Right atrium auricular region (tissue), 2 donors: Measurements from ENCODE around the gene ATP11A. TPM values are rescaled to one million over a fixed set of nuclear protein-coding genes. Genes with fewer than 3 reads are reported as not detected.

Source experiments
- DNase-seq: peaks from one replicate; pipeline ENCODE4 v3.0.0-alpha.2; 2019; ENCODE audit warnings: low spot score
- H3K27ac ChIP-seq, 2 donors: fragments of 200-600 bp; sonication (generic); 1 replicate in 1 of 2; 2 replicates in 1 of 2; pipeline ENCODE4 v1.5.1; 2016 to 2019
- H3K27me3 ChIP-seq, 2 donors: fragments of 200-600 bp; sonication (generic); one replicate each; pipeline versions ENCODE4 v1.5.1 to v1.6.0; 2017 to 2019
- H3K36me3 ChIP-seq: fragments of 200-600 bp; sonication (generic); one replicate; pipeline ENCODE4 v1.5.1; 2016
- H3K4me1 ChIP-seq, 2 donors: fragments of 200-600 bp; sonication (generic); one replicate each; pipeline versions ENCODE4 v1.5.1 to v1.6.0; 2017 to 2019
- H3K4me3 ChIP-seq, 2 donors: fragments of 200-600 bp; sonication (generic); 1 replicate in 1 of 2; 2 replicates in 1 of 2; pipeline ENCODE4 v1.5.1; 2017 to 2019; ENCODE audit warnings: mild to moderate bottlenecking in 1 of 2, moderate library complexity in 1 of 2
- H3K9me3 ChIP-seq, 2 donors: fragments of 200-600 bp; sonication (generic); one replicate each; pipeline ENCODE4 v1.5.1; 2019
- total RNA-seq, 2 donors: library from RNA; depleted of rRNA; stranded (reverse); fragments of >200 nt; gene quantifications; one replicate each; pipeline ENCODE4 v1.1.0, GENCODE V29; 2016
- TF ChIP-seq, protein P1 (sequence below), 2 donors: fragments of 200-600 bp; sonication (generic); IDR thresholded peaks; one replicate each; pipeline ENCODE4 v1.5.1; 2019; ENCODE audit warnings: antibody characterized with exemption in 2 of 2

Gene ATP11A
- total RNA-seq, 2 donors from 2014 or later: 31.8 to 48.6 TPM

DNA sequence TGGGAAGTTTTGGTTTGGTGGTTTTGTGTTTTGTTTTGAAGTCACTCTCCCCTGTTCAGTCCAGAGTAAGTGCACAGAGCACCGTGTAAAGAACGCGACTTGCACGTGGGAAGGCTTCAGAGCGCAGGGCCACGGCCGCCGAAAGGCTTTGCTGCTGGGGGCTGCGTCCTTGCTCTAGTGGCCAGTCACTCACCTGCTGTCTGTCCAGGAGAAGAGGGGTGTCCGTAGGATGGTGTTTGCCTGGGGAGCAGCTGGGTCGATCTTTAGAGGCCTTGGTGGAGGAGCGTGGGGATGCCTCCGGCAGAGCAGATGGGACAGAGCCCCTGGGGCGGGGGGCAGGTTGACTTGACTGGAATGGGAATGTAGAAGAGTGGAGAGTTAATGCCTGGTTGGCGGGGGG is 162.6 kb downstream of the ATP11A start:
- Histone ChIP-seq H3K4me3 (no peak overlapping the region), H3K4me1 (no peaks in the 10 kb centered on the region), H3K27ac (no peak overlapping the region), H3K27me3 (no peaks in the 10 kb centered on the region), H3K9me3 (no peaks in the 10 kb centered on the region), H3K36me3 (peaks cover 48% of the 10 kb centered on the region)
- no peak for DNase-seq
- TF ChIP-seq, protein P1, sequence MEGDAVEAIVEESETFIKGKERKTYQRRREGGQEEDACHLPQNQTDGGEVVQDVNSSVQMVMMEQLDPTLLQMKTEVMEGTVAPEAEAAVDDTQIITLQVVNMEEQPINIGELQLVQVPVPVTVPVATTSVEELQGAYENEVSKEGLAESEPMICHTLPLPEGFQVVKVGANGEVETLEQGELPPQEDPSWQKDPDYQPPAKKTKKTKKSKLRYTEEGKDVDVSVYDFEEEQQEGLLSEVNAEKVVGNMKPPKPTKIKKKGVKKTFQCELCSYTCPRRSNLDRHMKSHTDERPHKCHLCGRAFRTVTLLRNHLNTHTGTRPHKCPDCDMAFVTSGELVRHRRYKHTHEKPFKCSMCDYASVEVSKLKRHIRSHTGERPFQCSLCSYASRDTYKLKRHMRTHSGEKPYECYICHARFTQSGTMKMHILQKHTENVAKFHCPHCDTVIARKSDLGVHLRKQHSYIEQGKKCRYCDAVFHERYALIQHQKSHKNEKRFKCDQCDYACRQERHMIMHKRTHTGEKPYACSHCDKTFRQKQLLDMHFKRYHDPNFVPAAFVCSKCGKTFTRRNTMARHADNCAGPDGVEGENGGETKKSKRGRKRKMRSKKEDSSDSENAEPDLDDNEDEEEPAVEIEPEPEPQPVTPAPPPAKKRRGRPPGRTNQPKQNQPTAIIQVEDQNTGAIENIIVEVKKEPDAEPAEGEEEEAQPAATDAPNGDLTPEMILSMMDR (IDR thresholded peaks at IDR 0.05): no peak

DNA sequence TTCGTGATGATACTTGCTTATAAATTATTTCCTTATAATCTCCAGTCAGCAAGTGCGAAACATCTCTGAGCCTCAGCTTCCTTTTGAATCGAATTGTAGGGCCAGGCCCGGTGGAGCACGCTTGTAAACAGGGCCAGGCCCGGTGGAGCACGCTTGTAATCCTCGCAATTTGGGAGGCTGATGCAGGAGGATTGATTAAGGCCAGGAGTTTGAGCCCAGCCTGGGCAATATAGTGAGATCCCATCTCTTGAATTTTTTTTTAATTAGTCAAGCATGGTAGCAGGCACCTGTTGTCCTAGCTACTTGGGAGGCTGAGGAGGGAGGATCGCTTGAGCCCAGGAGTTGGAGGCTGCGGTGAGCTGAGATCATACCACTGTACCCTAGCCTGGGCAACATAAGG is 163.0 kb downstream of the ATP11A start:
- Histone ChIP-seq H3K36me3 (peaks cover 48% of the 10 kb centered on the region), H3K4me3 (no peak overlapping the region), H3K4me1 (no peaks in the 10 kb centered on the region), H3K27ac (no peak overlapping the region), H3K9me3 (no peaks in the 10 kb centered on the region), H3K27me3 (no peaks in the 10 kb centered on the region)
- TF ChIP-seq, protein P1 (IDR thresholded peaks at IDR 0.05): no peak
- no peak for DNase-seq

DNA sequence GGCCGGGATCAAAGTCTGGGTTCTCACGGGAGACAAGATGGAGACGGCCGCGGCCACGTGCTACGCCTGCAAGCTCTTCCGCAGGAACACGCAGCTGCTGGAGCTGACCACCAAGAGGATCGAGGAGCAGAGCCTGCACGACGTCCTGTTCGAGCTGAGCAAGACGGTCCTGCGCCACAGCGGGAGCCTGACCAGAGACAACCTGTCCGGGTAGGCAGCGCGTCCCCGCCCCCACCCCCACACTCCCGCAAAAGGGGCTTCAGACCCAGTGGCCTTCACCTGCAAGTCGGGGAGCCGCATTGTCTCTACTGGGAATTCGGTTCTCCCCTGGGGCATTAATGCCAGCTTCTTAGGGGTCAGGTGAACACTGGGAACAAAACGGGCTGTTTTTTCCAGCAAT is 164.5 kb downstream of the ATP11A start:
- H3K4me1 ChIP-seq: peaks cover 0 to 1% of the 10 kb centered on the region in 2 donors
- H3K9me3 ChIP-seq: no peaks in the 10 kb centered on the region
- H3K4me3 ChIP-seq: no peak overlapping the region
- no peaks in the 10 kb centered on the region for H3K27me3 ChIP-seq
- TF ChIP-seq, protein P1 (IDR thresholded peaks at IDR 0.05): no peak
- DNase-seq: no peak
- no peak overlapping the region for H3K27ac ChIP-seq
- peaks cover 63% of the 10 kb centered on the region for H3K36me3 ChIP-seq

DNA sequence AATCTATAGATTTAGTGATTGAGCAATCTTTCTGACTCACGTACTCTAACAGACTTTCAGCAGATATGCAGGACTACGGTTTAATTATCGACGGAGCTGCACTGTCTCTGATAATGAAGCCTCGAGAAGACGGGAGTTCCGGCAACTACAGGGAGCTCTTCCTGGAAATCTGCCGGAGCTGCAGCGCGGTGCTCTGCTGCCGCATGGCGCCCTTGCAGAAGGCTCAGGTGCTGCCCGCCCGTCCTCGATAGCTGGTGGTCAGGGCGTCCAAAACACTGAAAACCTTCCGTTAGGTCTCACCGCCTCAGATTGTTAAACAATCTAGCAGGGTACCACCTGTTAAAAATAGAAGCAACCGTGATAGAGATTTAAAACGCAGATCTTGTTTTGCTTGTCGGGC is 166.0 kb downstream of the ATP11A start:
- TF ChIP-seq, protein P1 (IDR thresholded peaks at IDR 0.05): no peak
- peaks cover 72% of the 10 kb centered on the region for H3K36me3 ChIP-seq
- DNase-seq: no peak

DNA sequence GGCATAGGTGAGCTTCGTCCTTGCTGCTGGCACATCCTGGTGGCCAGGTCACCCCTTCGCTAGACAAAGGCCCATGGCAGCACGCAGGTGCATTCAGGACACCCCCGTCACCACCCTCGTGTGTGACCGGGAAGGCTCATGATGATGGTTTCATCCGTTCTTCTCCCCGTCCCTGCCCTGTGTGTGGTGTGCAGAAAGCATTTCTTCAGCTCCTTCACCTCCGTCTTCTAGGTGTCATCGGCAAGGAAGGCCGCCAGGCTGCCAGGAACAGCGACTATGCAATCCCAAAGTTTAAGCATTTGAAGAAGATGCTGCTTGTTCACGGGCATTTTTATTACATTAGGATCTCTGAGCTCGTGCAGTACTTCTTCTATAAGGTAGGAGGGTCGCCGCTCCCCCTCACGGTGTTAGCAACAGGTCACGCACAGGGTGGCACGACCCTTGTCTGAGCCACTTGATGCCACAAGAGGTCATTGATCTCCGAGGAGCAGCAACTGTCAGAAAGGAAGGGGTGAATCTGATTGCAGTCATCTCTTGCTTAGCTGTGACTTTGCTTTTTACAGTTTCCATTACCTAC is 168.2 kb downstream of the ATP11A start:
- Histone ChIP-seq H3K36me3 (peaks cover 81% of the 10 kb centered on the region), H3K27me3 (no peaks in the 10 kb centered on the region), H3K27ac (no peak overlapping the region), H3K4me1 (peaks cover 0 to 6% of the 10 kb centered on the region in 2 donors), H3K4me3 (no peak overlapping the region), H3K9me3 (no peaks in the 10 kb centered on the region)
- TF ChIP-seq, protein P1 (IDR thresholded peaks at IDR 0.05): no peak
- DNase-seq: no peak

More for the DNA sequence above, 166.0 kb downstream of the ATP11A start:
- Histone ChIP-seq H3K27ac (no peak overlapping the region), H3K4me1 (peaks cover 0 to 6% of the 10 kb centered on the region in 2 donors), H3K27me3 (no peaks in the 10 kb centered on the region), H3K4me3 (no peak overlapping the region), H3K9me3 (no peaks in the 10 kb centered on the region)
